HepG2 (cell line): Measurements from ENCODE around the gene SURF2. TPM values are rescaled to one million over a fixed set of nuclear protein-coding genes. Genes with fewer than 3 reads are reported as not detected.
A peak's percentile ranks its signal among the peaks of the same experiment; 100 is the strongest.

Experiments used
- ATAC-seq: fragments of 200-7000 bp; cut with Tn5 transposase; 3 replicates; pipeline ENCODE4 v1.9.1; 2020; ENCODE audit warnings: mild to moderate bottlenecking, moderate library complexity
- BruUV-seq: library from RNA; stranded (reverse); fragments of 400-500 nt; replicated peaks from 2 replicates; lab custom pipeline; 2021; lab: Mats Ljungman, UMichigan
- CTCF ChIA-PET: fragments of 300-600 bp; formaldehyde crosslinking; extraction: SDS; loops from one replicate; lab custom pipeline; 2021; ENCODE audit warnings: low total read pairs, inconsistent platforms, low intra/inter-chr PET ratio; lab: Yijun Ruan, JAX
- POLR2A ChIA-PET: fragments of 350-600 bp; sonication (Branson Sonifier 250); formaldehyde crosslinking; loops from one replicate; lab custom pipeline; 2020; ENCODE audit warnings: antibody characterized with exemption, inconsistent platforms; lab: Yijun Ruan, JAX
- DNase-seq: peaks from one replicate; pipeline ENCODE4 v3.0.0-alpha.2; 2015; ENCODE audit warnings: low spot score
- FAIRE-seq: peaks from 3 replicates; lab custom pipeline; 2011; peaks lifted over from hg19 to GRCh38; lab: Jason Lieb, UNC
- H2AFZ ChIP-seq: one replicate; pipeline ENCODE4 v1.6.1; 2011; ENCODE audit warnings: low read length, inconsistent platforms
- H3K27ac ChIP-seq: fragments of 300-600 bp; 3 replicates; pipeline ENCODE4 v1.8.0; 2011; ENCODE audit warnings: mixed run types, mild to moderate bottlenecking, mixed read lengths, low read length, inconsistent platforms; ENCODE audit not compliant: insufficient read depth; ENCODE audit errors: extremely low read length
- H3K27me3 ChIP-seq, 2 experiments: fragments of 200-600 bp in 1 of 2; 2 replicates in 1 of 2; 3 replicates in 1 of 2; pipeline versions ENCODE4 v1.6.0 to v1.8.0; 2011; ENCODE audit warnings: low read length in 2 of 2, mild to moderate bottlenecking in 2 of 2, moderate library complexity in 2 of 2, inconsistent platforms in 1 of 2; ENCODE audit not compliant: insufficient read depth in 2 of 2, control insufficient read depth in 1 of 2
- H3K36me3 ChIP-seq, 2 experiments: fragments of 200-600 bp in 1 of 2; replicated peaks in 1 of 2; 2 replicates in 1 of 2; 3 replicates in 1 of 2; pipeline versions ENCODE4 v1.5.1 to v1.8.0; 2011; ENCODE audit warnings: low read length in 2 of 2, inconsistent platforms in 1 of 2; ENCODE audit not compliant: insufficient read depth in 2 of 2, control insufficient read depth in 1 of 2
- H3K4me1 ChIP-seq: 2 replicates; pipeline ENCODE4 v1.5.1; 2012; ENCODE audit warnings: low read length, inconsistent platforms; ENCODE audit not compliant: insufficient read depth
- H3K4me2 ChIP-seq: 2 replicates; pipeline ENCODE4 v1.6.0; 2011; ENCODE audit warnings: low read depth, low read length, inconsistent platforms
- H3K4me3 ChIP-seq, 3 experiments: fragments of 200-600 bp in 1 of 3; sonication (generic), shearing (Covaris generic) in 1 of 3; replicated peaks in 1 of 3; 2 replicates each; pipeline ENCODE4 v1.5.1; 2011 to 2016; ENCODE audit warnings: low read length in 3 of 3, inconsistent platforms in 2 of 3, low read depth in 2 of 3, mild to moderate bottlenecking in 2 of 3, control low read depth in 1 of 3, mixed read lengths in 1 of 3; ENCODE audit not compliant: insufficient read depth in 1 of 3
- H3K79me2 ChIP-seq: one replicate; pipeline ENCODE4 v1.6.1; 2011; ENCODE audit warnings: low read length, inconsistent platforms; ENCODE audit not compliant: insufficient read depth
- H3K9ac ChIP-seq: 2 replicates; pipeline ENCODE4 v1.6.0; 2011; ENCODE audit warnings: mild to moderate bottlenecking, low read depth, low read length, inconsistent platforms; ENCODE audit not compliant: insufficient read depth
- H3K9me3 ChIP-seq: 2 replicates; pipeline ENCODE4 v1.5.1; 2012; ENCODE audit warnings: mild to moderate bottlenecking, low read length
- H4K20me1 ChIP-seq: 2 replicates; pipeline ENCODE4 v1.6.0; 2011; ENCODE audit warnings: inconsistent platforms, mild to moderate bottlenecking, low read length, moderate library complexity; ENCODE audit not compliant: insufficient read depth
- AGO2 ChIP-seq: fragments of 200-400 bp; formaldehyde crosslinking; optimal IDR thresholded peaks from 2 replicates; pipeline ENCODE3; 2017; ENCODE audit warnings: mild to moderate bottlenecking, low read depth, low read length, moderate library complexity
- DBP ChIP-seq: sonication (generic); formaldehyde crosslinking; IDR thresholded peaks from 2 replicates; pipeline ENCODE4 v1.4.0; 2020; ENCODE audit warnings: missing genetic modification reagents; ENCODE audit errors: not compliant biosample characterization
- ELF1 ChIP-seq: sonication (generic); formaldehyde crosslinking; IDR thresholded peaks from 2 replicates; pipeline ENCODE4 v1.4.0; 2020; ENCODE audit warnings: missing genetic modification reagents
- ELK4 ChIP-seq: sonication (generic); formaldehyde crosslinking; IDR thresholded peaks from 2 replicates; pipeline ENCODE4 v1.9.0; 2021; ENCODE audit warnings: missing genetic modification reagents, borderline replicate concordance
- POLR2A ChIP-seq, 2 experiments: IDR thresholded peaks; 2 replicates each; pipeline ENCODE4 v1.6.1; 2011; ENCODE audit warnings: low read depth in 2 of 2, low read length in 2 of 2, mild to moderate bottlenecking in 1 of 2, moderate library complexity in 1 of 2; ENCODE audit not compliant: insufficient read depth in 1 of 2
- YY1 ChIP-seq: IDR thresholded peaks from 2 replicates; pipeline ENCODE4 v1.6.1; 2011; ENCODE audit warnings: low read length, low read depth, moderate library complexity, mild to moderate bottlenecking; ENCODE audit not compliant: insufficient read depth, insufficient replicate concordance
- ZMAT3 ChIP-seq: sonication (generic); formaldehyde crosslinking; conservative IDR thresholded peaks from 2 replicates; pipeline ENCODE4 v1.7.0; 2021; ENCODE audit warnings: missing genetic modification reagents
- ZNF263 ChIP-seq: sonication (generic); formaldehyde crosslinking; IDR thresholded peaks from 2 replicates; pipeline ENCODE4 v1.4.0; 2020; ENCODE audit warnings: missing genetic modification reagents
- WGBS: methylation state at CpG from one replicate; pipeline ENCODE4 v1.1.6; 2017; ENCODE audit warnings: low lambda C conversion rate; 5-methylcytosine and 5-hydroxymethylcytosine counted together
- in situ Hi-C: cut with HindIII; loops from 2 replicates; pipeline ENCODE4 v1.10.0; 2017; ENCODE audit warnings: low pct_unique_long_range_greater_than_20kb; ENCODE audit not compliant: extremely low pct_ligation_motif_present
- intact Hi-C: fragments of 100-400 bp; cut with micrococcal nuclease; formaldehyde crosslinking; loops from one replicate; pipeline ENCODE4 v1.10.0; 2022; ENCODE audit not compliant: unreplicated experiment
- polyA plus RNA-seq, 8 experiments: library from polyadenylated mRNA; depleted of rRNA in 3 of 8; stranded (reverse) in 7 of 8; unstranded in 1 of 8; fragments of >200 nt; fragmentation: Illumina TruSeq in 4 of 8; extraction: Trizol in 4 of 8; gene quantifications; 2 replicates each; pipeline versions ENCODE4 v1.2.1 to v1.2.3, GENCODE V29; 2011 to 2016; ENCODE audit warnings: low read depth in 4 of 8, missing spikeins in 1 of 8, mixed read lengths in 1 of 8; ENCODE audit not compliant: insufficient read depth in 1 of 8
- total RNA-seq, 5 experiments: library from RNA; depleted of rRNA; stranded (reverse); fragments of >200 nt; fragmentation: Illumina TruSeq; extraction: Trizol; gene quantifications; 2 replicates each; pipeline ENCODE4 v1.2.3, GENCODE V29; 2016; ENCODE audit warnings: low read depth in 1 of 5

The SURF2 gene
- total and polyA plus RNA-seq, 2 of the 13 experiments (the other 11 are each of a cell fraction or from before 2014, with no cell fraction given), result 6.3 to 13.6 TPM

GRCh38 chr9:133401588-133401987 lies 45.2 kb downstream of the SURF2 start (continued):
- TF ChIP-seq ELK4 (CRISPR knock-in tag), result no peak

GRCh38 chr9:133402689-133403088 lies 46.3 kb downstream of the SURF2 start:
- no peak for FAIRE-seq
- DNase-seq, result no peak
- WGBS, result no CpG with 5 or more reads among the region's 7 CpGs

More at GRCh38 chr9:133402689-133403088, 46.3 kb downstream of the SURF2 start:
- Histone ChIP-seq H3K9ac (no peak overlapping the region), H3K79me2 (no peaks in the 10 kb centered on the region), H3K27ac (no peak overlapping the region), H4K20me1 (0 out of 2 replicates have a peak, but pooled peaks cover 4% of the 10 kb centered on the region), H3K36me3 (peaks cover 11 to 26% of the 10 kb centered on the region in 2 experiments; a peak in 4 of 5 replicates), H3K27me3 (no peaks in the 10 kb centered on the region), H2AFZ (no peak overlapping the region), H3K4me3 (no peak overlapping the region), H3K4me2 (no peak overlapping the region), H3K4me1 (peaks cover 12% of the 10 kb centered on the region), H3K9me3 (no peaks in the 10 kb centered on the region)
- TF ChIP-seq POLR2A (IDR thresholded peaks at IDR 0.05; ENCODE audit: insufficient read depth in 1 of 2, low read depth in 2 of 2, low read length in 2 of 2), result peak in 1 of 2 experiments; percentile 3; a peak in 1 of 4 replicates
- no peak for TF ChIP-seq ZMAT3 (CRISPR knock-in tag)
- no peak for TF ChIP-seq YY1
- TF ChIP-seq AGO2, result peak; percentile 66
- TF ChIP-seq DBP (CRISPR knock-in tag), result no peak
- peak; percentile 81 for TF ChIP-seq ZNF263 (CRISPR knock-in tag)
- no peak for TF ChIP-seq ELF1 (CRISPR knock-in tag)
- no peak for ATAC-seq
- in situ Hi-C loops (no loop called here), intact Hi-C loops (no loop called here)
- POLR2A ChIA-PET, result interaction anchor here (1.0 kb wide), 1 partner anchor 39 kb away, joined by 4 read pairs; no protein-coding TSS in a partner anchor
- no TSS peak for BruUV-seq
- CTCF ChIA-PET, result interaction anchor here (1.3 kb wide), 1 partner anchor 46 kb away, joined by 3 read pairs; the partner anchor contains the start of genes SURF1 and SURF2
